Measurements from ENCODE around the gene ASIC1. TPM values are rescaled to one million over a fixed set of nuclear protein-coding genes. Genes with fewer than 3 reads are reported as not detected.
"Not testable (repeated sequence)": the region's sequence is repeated elsewhere in the genome, so short reads cannot be mapped to it uniquely, and the experiment has no call there.

The ASIC1 gene
- total and polyA plus RNA-seq, 8 donors: 0.45 to 3.5 (median 1.2) TPM; not detected in 1

GRCh38 chr12:50024805-50025186, 32.6 kb upstream of the ASIC1 start:
- Histone ChIP-seq H3K4me1 (peaks cover 0 to 25% (median 14%) of the 10 kb centered on the region in 4 donors), H3K27me3 (no peaks in the 10 kb centered on the region), H3K9me3 (no peaks in the 10 kb centered on the region), H3K27ac (peak overlapping the region in 4 of 5 donors; percentile 63 to 86 (median 78)), H3K4me3 (peak overlapping the region; percentile 65 to 91 (median 84)), H3K36me3 (no peaks in the 10 kb centered on the region)
- TF ChIP-seq EP300 (IDR thresholded peaks at IDR 0.05): no peak
- no peak for TF ChIP-seq POLR2A (IDR thresholded peaks at IDR 0.05)
- TF ChIP-seq POLR2AphosphoS5 (IDR thresholded peaks at IDR 0.05): no peak
- TF ChIP-seq CTCF (IDR thresholded peaks at IDR 0.05): no peak
- intact Hi-C loops (cut with DNase I; ENCODE audit: low total_unique reads): no loop called here
- 0 to 3% (median 2%) methylated on average over 16 of the region's 16 CpGs for WGBS, 5 donors
- DNase-seq: no peak

- Histone ChIP-seq H3K36me3 (no peaks in the 10 kb centered on the region), H3K4me1 (peaks cover 0 to 25% (median 14%) of the 10 kb centered on the region in 4 donors), H3K9me3 (no peaks in the 10 kb centered on the region), H3K27ac (peak within 1 kb of the TSS; percentile 63 to 86 (median 72)), H3K4me3 (peak within 1 kb of the TSS; percentile 65 to 91 (median 84)), H3K27me3 (no peaks in the 10 kb centered on the region)
- DNase-seq: peak; percentile 96 to 100
- TF ChIP-seq POLR2AphosphoS5 (IDR thresholded peaks at IDR 0.05) (peak; percentile 46 to 94 (median 79)), POLR2A (IDR thresholded peaks at IDR 0.05) (no peak), CTCF (IDR thresholded peaks at IDR 0.05) (no peak), EP300 (IDR thresholded peaks at IDR 0.05) (no peak)
- intact Hi-C loops (cut with DNase I; ENCODE audit: low total_unique reads): no loop called here
- 5 to 6% (median 6%) methylated on average over 45 to 47 of the region's 47 CpGs for WGBS, 5 donors
Observed at GRCh38 chr12:50025187-50026059, 32.0 kb upstream of the ASIC1 start, which contains the start of gene RACGAP1. TSS of gene RACGAP1 (minus strand) at chr12:50025494. CDS start at chr12:50016715, 8,779 bp downstream.

- no peak for DNase-seq
- intact Hi-C loops (cut with DNase I; ENCODE audit: low total_unique reads): no loop called here
- H3K27me3 ChIP-seq: peaks cover 0 to 4% (median 0%) of the 10 kb centered on the region in 3 donors
- H3K4me1 ChIP-seq: peaks cover 0 to 25% (median 14%) of the 10 kb centered on the region in 4 donors
- no peak overlapping the region for H3K27ac ChIP-seq
- 73 to 91% (median 80%) methylated on average over 3 of the region's 3 CpGs for WGBS, 5 donors
- TF ChIP-seq CTCF (IDR thresholded peaks at IDR 0.05): no peak
- no peak for TF ChIP-seq EP300 (IDR thresholded peaks at IDR 0.05)
- TF ChIP-seq POLR2A (IDR thresholded peaks at IDR 0.05): no peak
- TF ChIP-seq POLR2AphosphoS5 (IDR thresholded peaks at IDR 0.05): no peak
- no peak overlapping the region for H3K4me3 ChIP-seq
- H3K9me3 ChIP-seq: no peaks in the 10 kb centered on the region
- no peaks in the 10 kb centered on the region for H3K36me3 ChIP-seq
Observed at GRCh38 chr12:50026691-50027090, 30.7 kb upstream of the ASIC1 start.

- H3K36me3 ChIP-seq; H3K4me3 ChIP-seq; H3K27ac ChIP-seq; intact Hi-C loops (cut with DNase I; ENCODE audit: low total_unique reads); H3K9me3 ChIP-seq: not testable (repeated sequence)
- WGBS, 5 donors: 87 to 91% (median 89%) methylated on average over 9 of the region's 9 CpGs
- DNase-seq: peak in 1 of 2 donors; percentile 14
- H3K4me1 ChIP-seq: peaks cover 0 to 14% (median 6%) of the 10 kb centered on the region in 4 donors
- H3K27me3 ChIP-seq: peaks cover 0 to 30% (median 8%) of the 10 kb centered on the region in 3 donors
Observed at GRCh38 chr12:50030449-50030848, 26.9 kb upstream of the ASIC1 start.

All from stomach (tissue), 9 donors.